GM20000 (cell line): Measurements from ENCODE around the gene MIX23.

Source experiments
- DNase-seq: peaks from one replicate; pipeline ENCODE4 v3.0.0; 2012; ENCODE audit warnings: low spot score
- CTCF ChIP-seq: IDR thresholded peaks from 2 replicates; pipeline ENCODE4 v1.5.1; 2012; ENCODE audit warnings: mild to moderate bottlenecking, control low read depth; ENCODE audit errors: extremely low read depth, missing control alignments

MIX23 gene

DNA sequence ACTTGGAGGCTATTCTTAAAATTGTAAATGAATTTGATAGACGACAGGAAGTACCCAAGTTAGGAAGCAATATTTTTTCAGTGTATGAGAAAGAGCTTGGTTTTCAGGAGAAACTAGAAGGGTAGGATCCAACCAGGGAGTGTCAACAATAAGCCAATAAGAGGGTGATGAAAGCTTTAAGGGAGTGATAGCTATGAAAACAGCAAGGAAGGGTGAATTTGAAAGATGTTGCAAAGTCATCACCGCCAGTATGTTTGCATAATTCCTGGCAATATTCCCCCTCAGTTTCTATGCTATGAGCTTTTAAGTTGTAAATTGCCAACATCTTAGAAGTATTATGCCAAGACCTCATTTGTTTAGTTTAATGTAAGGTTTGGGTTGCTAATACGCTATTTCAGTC lies 69.8 kb downstream of the MIX23 start:
- TF ChIP-seq CTCF, result no peak
- DNase-seq, result no peak

GRCh38 chr3:122312826-122313225 lies 70.2 kb downstream of the MIX23 start:
- no peak for TF ChIP-seq CTCF
- DNase-seq, result no peak

DNA sequence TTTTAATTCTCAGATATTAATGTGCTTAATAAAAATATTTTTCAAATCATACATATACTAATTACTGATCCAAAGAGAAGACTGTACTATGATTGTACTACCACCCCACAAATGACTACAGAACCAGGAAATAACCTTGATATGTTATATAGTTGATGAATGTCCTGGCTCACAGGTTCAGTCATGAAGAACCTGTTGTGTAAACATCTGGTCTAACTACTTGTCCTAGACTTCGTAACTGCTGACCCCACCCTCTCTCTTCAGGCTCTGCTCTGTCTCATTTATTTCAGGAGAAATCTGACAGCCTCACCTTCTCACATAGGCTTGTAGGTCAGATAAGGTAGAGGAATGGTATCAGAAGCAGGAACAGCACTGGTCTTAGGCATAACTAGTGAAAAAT lies 72.7 kb downstream of the MIX23 start:
- no peak for TF ChIP-seq CTCF
- no peak for DNase-seq
